NCI-H2029 treated with DMSO at 0.1 percent for 48 hours (cell line): ENCODE results near the gene TCF23.
"Not testable (repeated sequence)": the region's sequence is repeated elsewhere in the genome, so short reads cannot be mapped to it uniquely, and the experiment has no call there.

Experiments
- DNase-seq: peaks from one replicate; lab custom pipeline; 2025; lab: John Stamatoyannopoulos, UW

The TCF23 gene

GRCh38 chr2:27154488-27154887 lies 5.7 kb downstream of the TCF23 start:
- DNase-seq: no peak

- DNase-seq: no peak
Observed at GRCh38 chr2:27155069-27155520, 6.3 kb downstream of the TCF23 start.

GRCh38 chr2:27158468-27158867 lies 9.7 kb downstream of the TCF23 start:
- no peak for DNase-seq

- no peak for DNase-seq
Observed at GRCh38 chr2:27159271-27159670, 10.5 kb downstream of the TCF23 start.

GRCh38 chr2:27160191-27160590 lies 11.4 kb downstream of the TCF23 start:
- no peak for DNase-seq

- no peak for DNase-seq
Observed at GRCh38 chr2:27162151-27163121, 13.6 kb downstream of the TCF23 start.

GRCh38 chr2:27164960-27165763 lies 16.4 kb downstream of the TCF23 start:
- no peak for DNase-seq

- no peak for DNase-seq
Observed at GRCh38 chr2:27170581-27171337, 22.0 kb downstream of the TCF23 start.

GRCh38 chr2:27171351-27171848 lies 22.6 kb downstream of the TCF23 start:
- no peak for DNase-seq

- DNase-seq: no peak
Observed at GRCh38 chr2:27174638-27175037, 25.8 kb downstream of the TCF23 start.

- no peak for DNase-seq
Observed at GRCh38 chr2:27175330-27175729, 26.5 kb downstream of the TCF23 start.

- not testable (repeated sequence) for DNase-seq
Observed at GRCh38 chr2:27175781-27176180, 27.0 kb downstream of the TCF23 start.

GRCh38 chr2:27177441-27178351 lies 28.9 kb downstream of the TCF23 start:
- no peak for DNase-seq

GRCh38 chr2:27178469-27178868 lies 29.7 kb downstream of the TCF23 start:
- DNase-seq: no peak

- DNase-seq: no peak
Observed at GRCh38 chr2:27179344-27180000, 30.7 kb downstream of the TCF23 start.

- DNase-seq: no peak
Observed at GRCh38 chr2:27182346-27182745, 33.5 kb downstream of the TCF23 start.

GRCh38 chr2:27184115-27184514 lies 35.3 kb downstream of the TCF23 start:
- DNase-seq: no peak

GRCh38 chr2:27185331-27186026 lies 36.7 kb downstream of the TCF23 start:
- no peak for DNase-seq

- DNase-seq: no peak
Observed at GRCh38 chr2:27186613-27187345, 38.0 kb downstream of the TCF23 start.
